MM.1S (cell line): ENCODE data around the gene CACNA1G.

Source experiments
- DNase-seq: peaks from one replicate; pipeline ENCODE4 v3.0.0-alpha.2; 2015
- H2AFZ ChIP-seq: fragments of 300-600 bp; sonication (generic); 2 replicates; pipeline ENCODE4 v1.6.0; 2016; ENCODE audit warnings: antibody characterized with exemption, low read length
- H3F3A ChIP-seq: fragments of 300-600 bp; sonication (generic); 2 replicates; pipeline ENCODE4 v1.6.1; 2016; ENCODE audit warnings: mild to moderate bottlenecking, antibody characterized with exemption, low read length, moderate library complexity, mixed read lengths; ENCODE audit not compliant: insufficient read depth
- H3K27ac ChIP-seq: fragments of 300-600 bp; sonication (generic); 2 replicates; pipeline ENCODE4 v1.5.1; 2016; ENCODE audit warnings: mild to moderate bottlenecking, low read length
- H3K27me3 ChIP-seq: fragments of 300-600 bp; sonication (generic); replicated peaks from 2 replicates; pipeline ENCODE4 v1.6.0; 2016; ENCODE audit warnings: low read length; ENCODE audit not compliant: insufficient read depth
- H3K36me3 ChIP-seq: fragments of 300-600 bp; sonication (generic); replicated peaks from 2 replicates; pipeline ENCODE4 v1.6.1; 2016; ENCODE audit warnings: mild to moderate bottlenecking, low read length, mixed read lengths; ENCODE audit not compliant: insufficient read depth
- H3K4me1 ChIP-seq: fragments of 300-600 bp; sonication (generic); 2 replicates; pipeline ENCODE4 v1.6.1; 2016; ENCODE audit warnings: low read length, mixed read lengths
- H3K4me2 ChIP-seq: fragments of 300-600 bp; sonication (generic); 2 replicates; pipeline ENCODE4 v1.6.0; 2016; ENCODE audit warnings: low read depth, low read length
- H3K4me3 ChIP-seq: fragments of 300-600 bp; sonication (generic); 2 replicates; pipeline ENCODE4 v1.5.1; 2016; ENCODE audit warnings: low read length, mixed read lengths
- H3K79me2 ChIP-seq: fragments of 300-600 bp; sonication (generic); 2 replicates; pipeline ENCODE4 v1.6.1; 2016; ENCODE audit warnings: mixed run types, low read length, mixed read lengths
- H3K9ac ChIP-seq: fragments of 300-600 bp; sonication (generic); 2 replicates; pipeline ENCODE4 v1.6.1; 2016; ENCODE audit warnings: low read length, mixed read lengths
- H3K9me2 ChIP-seq: fragments of 300-600 bp; sonication (generic); replicated peaks from 2 replicates; pipeline ENCODE4 v1.6.1; 2016; ENCODE audit warnings: mild to moderate bottlenecking, low read length, mixed read lengths; ENCODE audit not compliant: insufficient read depth
- H3K9me3 ChIP-seq: fragments of 300-600 bp; sonication (generic); replicated peaks from 2 replicates; pipeline ENCODE4 v1.6.1; 2016; ENCODE audit warnings: mild to moderate bottlenecking, low read length, mixed read lengths; ENCODE audit not compliant: insufficient read depth
- H4K20me1 ChIP-seq: fragments of 300-600 bp; sonication (generic); 2 replicates; pipeline ENCODE4 v1.6.1; 2016; ENCODE audit warnings: mild to moderate bottlenecking, low read length, moderate library complexity, mixed read lengths; ENCODE audit not compliant: insufficient read depth
- EZH2 ChIP-seq: fragments of 300-600 bp; sonication (generic); optimal IDR thresholded peaks from 2 replicates; pipeline ENCODE3; 2017; ENCODE audit warnings: low read depth, mild to moderate bottlenecking, antibody characterized with exemption, low read length, mixed read lengths
- EZH2phosphoT487 ChIP-seq: fragments of 300-600 bp; sonication (generic); IDR thresholded peaks from 2 replicates; pipeline ENCODE4 v1.6.1; 2018; ENCODE audit warnings: antibody characterized with exemption, low read length
- TF ChIP-seq, protein P1 (sequence below): fragments of 300-600 bp; sonication (generic); IDR thresholded peaks from 2 replicates; pipeline ENCODE4 v1.5.1; 2016; ENCODE audit warnings: antibody characterized with exemption, low read length, mixed read lengths

CACNA1G gene

DNA sequence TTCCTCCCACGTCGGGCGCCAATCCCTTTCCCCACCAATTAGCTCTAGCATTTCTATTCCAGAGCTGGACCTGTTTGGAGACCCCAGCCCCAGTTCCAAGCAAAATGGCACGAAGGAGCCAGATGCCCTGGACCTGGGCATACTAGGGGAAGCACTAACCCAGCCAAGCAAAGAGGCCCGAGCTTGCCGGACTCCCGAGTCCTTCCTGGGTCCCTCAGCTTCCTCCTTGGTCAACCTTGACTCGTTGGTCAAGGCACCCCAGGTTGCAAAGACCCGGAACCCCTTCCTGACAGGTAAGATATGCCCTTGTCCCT, 19.2 kb upstream of the CACNA1G start:
- no peaks in the 10 kb centered on the region for H3K9me3 ChIP-seq
- no peak for DNase-seq
- H3K4me3 ChIP-seq = peak overlapping the region; percentile 68
- H3K4me1 ChIP-seq = peaks cover 10% of the 10 kb centered on the region
- peak overlapping the region; percentile 79 for H3K4me2 ChIP-seq
- peaks cover 21% of the 10 kb centered on the region for H3K27me3 ChIP-seq
- H3F3A ChIP-seq = no peaks in the 10 kb centered on the region
- H3K9ac ChIP-seq = peak overlapping the region; percentile 40; the same call in 1 of the 2 replicates
- TF ChIP-seq, protein P1, sequence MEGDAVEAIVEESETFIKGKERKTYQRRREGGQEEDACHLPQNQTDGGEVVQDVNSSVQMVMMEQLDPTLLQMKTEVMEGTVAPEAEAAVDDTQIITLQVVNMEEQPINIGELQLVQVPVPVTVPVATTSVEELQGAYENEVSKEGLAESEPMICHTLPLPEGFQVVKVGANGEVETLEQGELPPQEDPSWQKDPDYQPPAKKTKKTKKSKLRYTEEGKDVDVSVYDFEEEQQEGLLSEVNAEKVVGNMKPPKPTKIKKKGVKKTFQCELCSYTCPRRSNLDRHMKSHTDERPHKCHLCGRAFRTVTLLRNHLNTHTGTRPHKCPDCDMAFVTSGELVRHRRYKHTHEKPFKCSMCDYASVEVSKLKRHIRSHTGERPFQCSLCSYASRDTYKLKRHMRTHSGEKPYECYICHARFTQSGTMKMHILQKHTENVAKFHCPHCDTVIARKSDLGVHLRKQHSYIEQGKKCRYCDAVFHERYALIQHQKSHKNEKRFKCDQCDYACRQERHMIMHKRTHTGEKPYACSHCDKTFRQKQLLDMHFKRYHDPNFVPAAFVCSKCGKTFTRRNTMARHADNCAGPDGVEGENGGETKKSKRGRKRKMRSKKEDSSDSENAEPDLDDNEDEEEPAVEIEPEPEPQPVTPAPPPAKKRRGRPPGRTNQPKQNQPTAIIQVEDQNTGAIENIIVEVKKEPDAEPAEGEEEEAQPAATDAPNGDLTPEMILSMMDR = no peak
- TF ChIP-seq EZH2 = no peak
- H3K9me2 ChIP-seq = no peaks in the 10 kb centered on the region
- H2AFZ ChIP-seq = peak overlapping the region; percentile 84
- H3K79me2 ChIP-seq = no peaks in the 10 kb centered on the region
- H4K20me1 ChIP-seq = no peaks in the 10 kb centered on the region
- no peaks in the 10 kb centered on the region for H3K36me3 ChIP-seq
- no peak overlapping the region for H3K27ac ChIP-seq

DNA sequence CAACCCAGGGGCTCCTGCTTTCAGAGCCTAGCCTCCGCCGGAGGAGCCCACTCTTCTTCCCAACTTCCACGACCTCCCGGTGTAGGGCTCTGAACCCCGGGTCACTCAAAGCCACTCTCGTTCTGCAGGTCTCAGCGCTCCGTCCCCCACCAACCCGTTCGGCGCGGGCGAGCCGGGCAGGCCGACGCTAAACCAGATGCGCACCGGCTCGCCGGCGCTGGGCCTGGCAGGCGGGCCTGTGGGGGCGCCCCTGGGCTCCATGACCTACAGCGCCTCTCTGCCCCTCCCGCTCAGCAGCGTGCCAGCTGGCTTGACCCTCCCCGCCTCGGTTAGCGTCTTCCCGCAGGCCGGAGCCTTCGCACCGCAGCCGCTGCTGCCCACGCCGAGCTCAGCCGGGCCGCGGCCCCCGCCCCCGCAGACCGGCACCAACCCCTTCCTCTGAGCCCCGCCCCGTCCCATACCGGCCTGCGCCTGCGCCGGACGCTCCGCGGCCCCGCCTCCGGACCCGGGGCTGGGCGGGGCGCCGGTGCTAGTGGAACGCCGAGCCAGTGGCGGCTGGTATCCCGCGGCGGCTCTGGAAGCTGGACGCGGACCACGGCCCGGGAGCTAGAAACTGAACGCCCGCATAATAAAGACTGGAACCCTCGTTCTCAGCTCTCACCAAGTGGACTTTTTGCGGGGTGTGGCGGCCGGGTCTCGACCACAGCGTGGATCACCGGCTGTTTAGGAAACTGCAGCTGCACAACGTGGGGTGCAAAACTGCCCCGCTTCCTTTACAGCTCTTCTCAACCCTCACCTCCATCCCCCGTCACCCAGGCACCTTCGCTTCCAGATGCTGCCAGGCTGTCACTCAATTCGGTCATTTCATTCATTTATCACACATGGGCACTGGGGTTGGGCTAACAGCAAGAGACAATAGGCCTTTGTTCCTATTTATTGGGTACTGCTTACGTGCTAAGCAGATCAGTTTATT, 18.5 kb upstream of the CACNA1G start:
- Histone ChIP-seq H3K4me2 (peak overlapping the region; percentile 79), H3K4me3 (peak overlapping the region; percentile 68), H3K9me3 (no peaks in the 10 kb centered on the region), H3K9ac (peak overlapping the region; percentile 40; the same call in 1 of the 2 replicates), H4K20me1 (no peaks in the 10 kb centered on the region), H3K79me2 (no peaks in the 10 kb centered on the region), H3F3A (no peaks in the 10 kb centered on the region), H3K36me3 (no peaks in the 10 kb centered on the region), H2AFZ (peak overlapping the region; percentile 84), H3K9me2 (no peaks in the 10 kb centered on the region), H3K27me3 (peaks cover 15% of the 10 kb centered on the region), H3K4me1 (peaks cover 12% of the 10 kb centered on the region), H3K27ac (no peak overlapping the region)
- peak; percentile 85 for DNase-seq
- TF ChIP-seq EZH2 = no peak
- no peak for TF ChIP-seq EZH2phosphoT487
- TF ChIP-seq, protein P1 = peak; percentile 42

- no peak overlapping the region for H3K9ac ChIP-seq
- H3K4me1 ChIP-seq = peaks cover 17% of the 10 kb centered on the region
- H3K27ac ChIP-seq = no peak overlapping the region
- H3K36me3 ChIP-seq = no peaks in the 10 kb centered on the region
- no peaks in the 10 kb centered on the region for H3F3A ChIP-seq
- H3K27me3 ChIP-seq = peaks cover 4% of the 10 kb centered on the region
- peak overlapping the region; percentile 79; the same call in 1 of the 2 replicates for H3K4me2 ChIP-seq
- no peak overlapping the region; the same call in 1 of the 2 replicates for H3K4me3 ChIP-seq
- H4K20me1 ChIP-seq = no peaks in the 10 kb centered on the region
- no peaks in the 10 kb centered on the region for H3K9me2 ChIP-seq
- H2AFZ ChIP-seq = peak overlapping the region; percentile 84; the same call in 1 of the 2 replicates
- H3K79me2 ChIP-seq = no peaks in the 10 kb centered on the region
- no peak for TF ChIP-seq EZH2
- H3K9me3 ChIP-seq = no peaks in the 10 kb centered on the region
- DNase-seq = no peak
Measured at GRCh38 chr17:50542795-50543774, 17.4 kb upstream of the CACNA1G start.
